Large intestine (tissue), 12 donors: ENCODE measurements around the gene BNIP5. TPM values are rescaled to one million over a fixed set of nuclear protein-coding genes. Genes with fewer than 3 reads are reported as not detected.

Experiments
- DNase-seq, 2 donors: peaks; one replicate each; pipeline versions ENCODE4 v3.0.0 to v3.0.0-alpha.2; 2013
- H3K27ac ChIP-seq: one replicate; pipeline ENCODE4 v1.5.1; 2013; ENCODE audit warnings: low read length
- H3K27me3 ChIP-seq: 2 replicates; pipeline ENCODE4 v1.6.1; 2013; ENCODE audit warnings: low read length; ENCODE audit not compliant: control insufficient read depth, insufficient read depth
- H3K36me3 ChIP-seq: 2 replicates; pipeline ENCODE4 v1.6.1; 2013; ENCODE audit warnings: low read length; ENCODE audit not compliant: control insufficient read depth, insufficient read depth
- H3K4me1 ChIP-seq: one replicate; pipeline ENCODE4 v1.6.1; 2013; ENCODE audit warnings: low read length; ENCODE audit not compliant: control insufficient read depth, insufficient read depth
- H3K4me3 ChIP-seq: one replicate; pipeline ENCODE4 v1.5.1; 2013; ENCODE audit warnings: low read length
- H3K9me3 ChIP-seq: one replicate; pipeline ENCODE4 v1.6.1; 2013; ENCODE audit warnings: mild to moderate bottlenecking, low read depth, low read length, moderate library complexity; ENCODE audit not compliant: control insufficient read depth
- WGBS: methylation state at CpG from one replicate; pipeline ENCODE4 v1.1.5; 2013; ENCODE audit warnings: low lambda C conversion rate; ENCODE audit not compliant: insufficient coverage; 5-methylcytosine and 5-hydroxymethylcytosine counted together
- long read RNA-seq, 11 donors: transcript quantifications; one replicate each; lab custom pipeline, GENCODE V29; 2026
- polyA plus RNA-seq: library from polyadenylated mRNA; unstranded; fragments of 120-200 nt; gene quantifications from one replicate; pipeline ENCODE4 v1.2.1, GENCODE V29; 2013

Gene BNIP5, protein sequence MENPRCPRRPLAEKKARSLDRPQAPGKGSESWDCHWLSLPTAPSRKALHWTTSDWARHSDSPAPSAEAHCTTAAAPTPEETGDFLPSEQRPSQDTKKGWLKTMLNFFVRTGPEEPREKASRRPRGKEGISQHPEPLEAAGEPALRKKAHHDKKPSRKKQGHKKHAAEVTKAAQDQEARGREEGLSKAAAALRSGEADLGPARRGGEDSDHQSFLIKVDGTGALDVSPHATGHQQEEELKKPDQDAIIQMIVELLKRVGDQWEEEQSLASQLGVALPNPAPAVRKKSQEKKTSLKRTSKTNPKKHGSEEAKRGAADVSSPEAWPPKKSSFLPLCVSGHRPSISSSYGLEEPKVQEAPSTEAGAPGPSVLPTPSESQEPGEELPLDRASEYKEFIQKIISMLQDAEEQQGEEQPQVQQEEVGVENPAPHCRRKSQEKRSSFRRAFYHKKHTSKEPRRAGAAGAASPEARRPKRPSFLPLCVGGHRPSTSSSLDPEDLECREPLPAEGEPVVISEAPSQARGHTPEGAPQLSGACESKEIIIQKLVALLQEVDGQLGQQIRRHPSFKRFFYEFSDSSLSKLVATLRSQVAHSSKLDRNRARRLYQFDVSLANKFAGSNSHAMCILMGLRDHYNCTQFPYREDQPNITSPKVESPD
- polyA plus RNA-seq = 11.2 TPM
- long read RNA-seq, donor 1 = 0 reads
- long read RNA-seq, donor 2, partial matches to known transcripts = 8 of 10 reads
- long read RNA-seq, donor 2, other reads (novel, unspliced or antisense) = 0 of 10 reads
- long read RNA-seq, donor 3, partial matches to known transcripts = 0 of 2 reads
- long read RNA-seq, donor 3, other reads (novel, unspliced or antisense) = 0 of 2 reads
- long read RNA-seq, donor 4 = 0 reads
- long read RNA-seq, donor 5 = 0 reads
- long read RNA-seq, donor 6 = 0 reads
- long read RNA-seq, donor 7 = 0 reads
- long read RNA-seq, donor 8 = 0 reads
- long read RNA-seq, donor 9 = 0 reads
- long read RNA-seq, donor 10, partial matches to known transcripts = 0 of 1 reads
- long read RNA-seq, donor 10, other reads (novel, unspliced or antisense) = 0 of 1 reads
- long read RNA-seq, donor 11 = 0 reads

DNA sequence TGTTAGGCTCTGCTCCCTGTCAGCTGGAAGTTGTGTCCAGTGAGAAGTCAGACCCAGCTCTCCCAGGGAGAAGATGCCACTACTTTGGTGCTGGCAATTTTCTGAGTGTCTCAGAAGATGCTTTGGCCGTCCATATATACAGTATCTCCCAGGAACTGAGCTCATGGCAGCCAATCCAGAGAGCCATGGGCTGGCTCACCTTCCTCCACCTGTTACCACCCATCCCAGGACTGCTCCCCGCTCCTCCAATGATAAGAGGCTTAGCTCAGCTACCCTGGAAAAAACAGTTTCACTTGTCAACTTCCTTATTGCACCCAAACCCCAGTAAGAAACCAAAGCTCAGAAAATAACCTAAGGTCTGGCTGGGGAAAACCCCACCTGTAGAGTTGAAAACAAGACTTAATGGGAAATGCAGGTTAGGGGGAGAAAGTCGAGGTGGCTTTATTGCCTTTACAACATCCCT is at the start of gene BNIP5:
TSS of gene BNIP5 (minus strand) at position 110 of the 463 bp plus-strand sequence. CDS start 6,198 bp downstream, outside the sequence.
- WGBS = no CpG with 5 or more reads among the region's 3 CpGs
- Histone ChIP-seq H3K36me3 (no peaks in the 10 kb centered on the region), H3K27me3 (no peaks in the 10 kb centered on the region), H3K4me3 (peak within 1 kb of the TSS; percentile 30), H3K4me1 (peaks cover 66% of the 10 kb centered on the region), H3K27ac (peak within 1 kb of the TSS; percentile 96), H3K9me3 (peaks cover 3% of the 10 kb centered on the region)
- peak; percentile 95 to 98 for DNase-seq

GRCh38 chr6:36384095-36384494 is 47.4 kb upstream of the BNIP5 start:
- no CpG with 5 or more reads among the region's 2 CpGs for WGBS
- H3K4me1 ChIP-seq = peaks cover 6% of the 10 kb centered on the region
- H3K36me3 ChIP-seq = no peaks in the 10 kb centered on the region

DNA sequence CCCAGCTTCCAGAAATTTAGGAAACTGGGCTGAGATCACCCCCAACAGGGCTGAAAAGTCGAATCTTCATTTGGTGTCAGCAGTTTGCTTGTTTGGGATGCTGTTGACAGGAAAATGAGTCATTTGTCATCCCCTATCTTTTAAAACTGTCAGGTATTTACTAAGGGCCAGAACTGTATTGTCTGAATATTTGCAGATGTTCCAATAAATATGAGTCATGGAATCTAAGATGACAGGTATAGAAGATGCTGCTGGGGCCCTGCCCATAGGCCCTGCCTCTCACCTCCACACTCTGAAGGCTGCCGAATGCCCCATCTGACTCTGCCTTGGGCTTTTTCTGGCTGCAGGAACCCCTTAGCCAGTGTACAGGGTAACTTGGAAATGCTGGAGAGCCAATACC is 46.9 kb upstream of the BNIP5 start:
- DNase-seq = no peak
- no peak overlapping the region for H3K27ac ChIP-seq
- WGBS = no CpG with 5 or more reads among the region's 2 CpGs
- H3K4me1 ChIP-seq = peaks cover 6% of the 10 kb centered on the region
- H3K27me3 ChIP-seq = peaks cover 9% of the 10 kb centered on the region
- H3K36me3 ChIP-seq = no peaks in the 10 kb centered on the region
- H3K4me3 ChIP-seq = no peak overlapping the region
- H3K9me3 ChIP-seq = no peaks in the 10 kb centered on the region

More at GRCh38 chr6:36384095-36384494, 47.4 kb upstream of the BNIP5 start:
- H3K9me3 ChIP-seq = no peaks in the 10 kb centered on the region
- peaks cover 9% of the 10 kb centered on the region for H3K27me3 ChIP-seq
- H3K27ac ChIP-seq = no peak overlapping the region
- no peak for DNase-seq
- no peak overlapping the region for H3K4me3 ChIP-seq

GRCh38 chr6:36382976-36383375 is 46.3 kb upstream of the BNIP5 start:
- WGBS = no CpG with 5 or more reads among the region's 4 CpGs
- Histone ChIP-seq H3K27ac (no peak overlapping the region), H3K4me1 (peaks cover 2% of the 10 kb centered on the region), H3K9me3 (no peaks in the 10 kb centered on the region), H3K36me3 (no peaks in the 10 kb centered on the region), H3K4me3 (no peak overlapping the region), H3K27me3 (peaks cover 5% of the 10 kb centered on the region)
- no peak for DNase-seq

- no peak for DNase-seq
- Histone ChIP-seq H3K27ac (no peak overlapping the region), H3K9me3 (no peaks in the 10 kb centered on the region), H3K4me3 (no peak overlapping the region), H3K27me3 (peaks cover 2% of the 10 kb centered on the region), H3K36me3 (no peaks in the 10 kb centered on the region), H3K4me1 (no peaks in the 10 kb centered on the region)
- 100% methylated on average over 2 of the region's 9 CpGs for WGBS
These were observed 45.1 kb upstream of the BNIP5 start for GRCh38 chr6:36381502-36382389.

- no peak overlapping the region for H3K4me3 ChIP-seq
- H3K4me1 ChIP-seq = no peaks in the 10 kb centered on the region
- no CpG with 5 or more reads among the region's 4 CpGs for WGBS
- DNase-seq = no peak
- no peaks in the 10 kb centered on the region for H3K27me3 ChIP-seq
- no peak overlapping the region for H3K27ac ChIP-seq
- H3K36me3 ChIP-seq = no peaks in the 10 kb centered on the region
- H3K9me3 ChIP-seq = no peaks in the 10 kb centered on the region
These were observed 43.5 kb upstream of the BNIP5 start for GRCh38 chr6:36380166-36380565.

GRCh38 chr6:36378936-36379335 is 42.2 kb upstream of the BNIP5 start:
- 93% methylated on average over 3 of the region's 10 CpGs for WGBS
- no peak overlapping the region for H3K27ac ChIP-seq
- no peak for DNase-seq
- no peaks in the 10 kb centered on the region for H3K36me3 ChIP-seq
- no peaks in the 10 kb centered on the region for H3K27me3 ChIP-seq
- H3K4me3 ChIP-seq = no peak overlapping the region
- no peaks in the 10 kb centered on the region for H3K4me1 ChIP-seq
- H3K9me3 ChIP-seq = no peaks in the 10 kb centered on the region

- Histone ChIP-seq H3K36me3 (no peaks in the 10 kb centered on the region), H3K27me3 (no peaks in the 10 kb centered on the region), H3K4me3 (no peak overlapping the region), H3K27ac (no peak overlapping the region), H3K9me3 (no peaks in the 10 kb centered on the region), H3K4me1 (no peaks in the 10 kb centered on the region)
- DNase-seq = no peak
- WGBS = 94% methylated on average over 2 of the region's 4 CpGs
These were observed 41.7 kb upstream of the BNIP5 start for GRCh38 chr6:36378243-36378920.

- Histone ChIP-seq H3K27me3 (no peaks in the 10 kb centered on the region), H3K4me1 (no peaks in the 10 kb centered on the region), H3K27ac (no peak overlapping the region), H3K4me3 (no peak overlapping the region), H3K36me3 (no peaks in the 10 kb centered on the region), H3K9me3 (no peaks in the 10 kb centered on the region)
- WGBS = no CpG with 5 or more reads among the region's 5 CpGs
- no peak for DNase-seq
These were observed 40.9 kb upstream of the BNIP5 start for GRCh38 chr6:36377594-36377993.
